Endothelial cell of umbilical vein (primary cell): ENCODE results near the gene TLE1. TPM values are rescaled to one million over a fixed set of nuclear protein-coding genes. Genes with fewer than 3 reads are reported as not detected.

Experiments
- BruUV-seq: library from RNA; stranded (reverse); fragments of 400-500 nt; replicated peaks from 2 replicates; lab custom pipeline; 2021; lab: Mats Ljungman, UMichigan
- CTCF ChIA-PET: fragments of 300-600, 350-600 bp; sonication (Branson Sonifier 250); formaldehyde crosslinking; loops from one replicate; lab custom pipeline; 2021; ENCODE audit warnings: antibody characterized with exemption, inconsistent platforms; lab: Charles Lee
- POLR2A ChIA-PET: fragments of 300-600, 350-600 bp; sonication (Branson Sonifier 250); formaldehyde crosslinking; loops from one replicate; lab custom pipeline; 2021; ENCODE audit warnings: antibody characterized with exemption, inconsistent platforms; lab: Charles Lee
- DNase-seq: peaks from one replicate; pipeline ENCODE4 v3.0.0-alpha.2; 2011; ENCODE audit warnings: low read depth, low spot score
- FAIRE-seq: peaks from 2 replicates; lab custom pipeline; 2011; peaks lifted over from hg19 to GRCh38; lab: Jason Lieb, UNC
- H2AFZ ChIP-seq: 2 replicates; pipeline ENCODE4 v1.6.0; 2012; ENCODE audit warnings: low read depth, low read length, control low read depth, inconsistent platforms
- H3K27ac ChIP-seq: 2 replicates; pipeline ENCODE4 v1.5.1; 2011; ENCODE audit warnings: low read depth, mild to moderate bottlenecking, control low read depth, low read length, moderate library complexity; ENCODE audit not compliant: insufficient read depth
- H3K27me3 ChIP-seq, 2 experiments: 2 replicates each; pipeline versions ENCODE4 v1.6.0 to v1.6.1; 2011; ENCODE audit warnings: low read length in 2 of 2, mixed read lengths in 1 of 2; ENCODE audit not compliant: control insufficient read depth in 2 of 2, insufficient read depth in 2 of 2
- H3K36me3 ChIP-seq, 2 experiments: 2 replicates in 1 of 2; 3 replicates in 1 of 2; pipeline ENCODE4 v1.5.1; 2011; ENCODE audit warnings: low read length in 2 of 2, mild to moderate bottlenecking in 1 of 2, moderate library complexity in 1 of 2; ENCODE audit not compliant: control insufficient read depth in 2 of 2, insufficient read depth in 2 of 2; ENCODE audit errors: extremely low read depth in 1 of 2
- H3K4me1 ChIP-seq: 3 replicates; pipeline ENCODE4 v1.5.1; 2011; ENCODE audit warnings: mild to moderate bottlenecking, low read length; ENCODE audit not compliant: control insufficient read depth, insufficient read depth; ENCODE audit errors: extremely low read depth
- H3K4me2 ChIP-seq: 2 replicates; pipeline ENCODE4 v1.6.1; 2011; ENCODE audit warnings: low read length, control low read depth, mixed read lengths; ENCODE audit not compliant: insufficient read depth
- H3K4me3 ChIP-seq, 3 experiments: fragments of 200-600 bp in 1 of 3; sonication (generic), shearing (Covaris generic) in 1 of 3; replicated peaks in 1 of 3; 2 replicates each; pipeline ENCODE4 v1.5.1; 2011 to 2016; ENCODE audit warnings: control low read depth in 3 of 3, low read length in 3 of 3, mild to moderate bottlenecking in 2 of 3, inconsistent platforms in 1 of 3, low read depth in 1 of 3, moderate library complexity in 1 of 3; ENCODE audit not compliant: insufficient read depth in 1 of 3
- H3K79me2 ChIP-seq: 2 replicates; pipeline ENCODE4 v1.6.0; 2012; ENCODE audit warnings: low read length, inconsistent platforms; ENCODE audit not compliant: control insufficient read depth, insufficient read depth
- H3K9ac ChIP-seq: replicated peaks from 2 replicates; pipeline ENCODE3; 2011; ENCODE audit warnings: low read length, control low read depth; ENCODE audit not compliant: insufficient read depth; ENCODE audit errors: extremely low read depth
- H3K9me1 ChIP-seq: replicated peaks from 3 replicates; pipeline ENCODE4 v1.6.0; 2011; ENCODE audit warnings: mild to moderate bottlenecking, low read length; ENCODE audit not compliant: control insufficient read depth, insufficient read depth; ENCODE audit errors: extremely low read depth
- H3K9me3 ChIP-seq: replicated peaks from 2 replicates; pipeline ENCODE4 v1.5.1; 2012; ENCODE audit warnings: low read length, inconsistent platforms; ENCODE audit not compliant: control insufficient read depth, insufficient read depth
- H4K20me1 ChIP-seq: replicated peaks from 2 replicates; pipeline ENCODE3; 2011; ENCODE audit warnings: mild to moderate bottlenecking, low read length; ENCODE audit not compliant: control insufficient read depth, insufficient read depth; ENCODE audit errors: extremely low read depth
- CTCF ChIP-seq, 2 donors: IDR thresholded peaks; 1 replicate in 1 of 2; 2 replicates in 1 of 2; pipeline ENCODE4 v1.5.1; 2011; ENCODE audit warnings: low read length in 2 of 2, mild to moderate bottlenecking in 2 of 2, moderate library complexity in 2 of 2, control low read depth in 1 of 2, inconsistent platforms in 1 of 2, low read depth in 1 of 2; ENCODE audit not compliant: insufficient read depth in 1 of 2; ENCODE audit errors: extremely low read depth in 1 of 2
- EZH2 ChIP-seq: IDR thresholded peaks from 2 replicates; pipeline ENCODE4 v1.6.1; 2012; ENCODE audit warnings: borderline replicate concordance, low read depth, mild to moderate bottlenecking, moderate library complexity, low read length, inconsistent platforms; ENCODE audit not compliant: severe bottlenecking
- FOS ChIP-seq: IDR thresholded peaks from 2 replicates; pipeline ENCODE4 v1.6.1; 2011; ENCODE audit warnings: mild to moderate bottlenecking, low read length, moderate library complexity, borderline replicate concordance; ENCODE audit not compliant: insufficient read depth
- GATA2 ChIP-seq: IDR thresholded peaks from 2 replicates; pipeline ENCODE4 v1.7.0; 2011; ENCODE audit warnings: low read depth, mild to moderate bottlenecking, moderate library complexity, mixed read lengths, low read length; ENCODE audit not compliant: insufficient read length, insufficient read depth
- JUN ChIP-seq: IDR thresholded peaks from 2 replicates; pipeline ENCODE4 v1.6.1; 2011; ENCODE audit warnings: borderline replicate concordance, low read depth; ENCODE audit not compliant: insufficient read length, insufficient read depth
- MAX ChIP-seq: IDR thresholded peaks from 2 replicates; pipeline ENCODE4 v1.6.1; 2011; ENCODE audit not compliant: insufficient read depth, insufficient read length
- MYC ChIP-seq: IDR thresholded peaks from one replicate; pipeline ENCODE4 v1.6.1; 2011; ENCODE audit warnings: mild to moderate bottlenecking, low read depth, low read length
- POLR2A ChIP-seq: IDR thresholded peaks from 2 replicates; pipeline ENCODE4 v1.6.1; 2012; ENCODE audit warnings: low read depth, mild to moderate bottlenecking, control low read depth, low read length
- POLR2AphosphoS5 ChIP-seq: IDR thresholded peaks from 2 replicates; pipeline ENCODE4 v1.6.1; 2012; ENCODE audit warnings: low read depth, mild to moderate bottlenecking, control low read depth, low read length, moderate library complexity; ENCODE audit not compliant: insufficient read depth
- dilution Hi-C: fragments of 300-500 bp; cut with MboI; formaldehyde crosslinking; loops from one replicate; pipeline ENCODE4 v1.15.0; 2019; ENCODE audit warnings: low sequenced_read_pairs; ENCODE audit not compliant: extremely low pct_ligation_motif_present
- intact Hi-C: fragments of 100-400 bp; cut with micrococcal nuclease; formaldehyde crosslinking; loops from one replicate; pipeline ENCODE4 v1.10.0; 2022
- polyA plus RNA-seq, 4 experiments: library from polyadenylated mRNA; depleted of rRNA in 3 of 4; stranded (reverse) in 3 of 4; unstranded in 1 of 4; fragments of >200 nt; gene quantifications; 2 replicates each; pipeline versions ENCODE4 v1.2.1 to v1.2.3, GENCODE V29; 2011 to 2012; ENCODE audit warnings: missing spikeins in 1 of 4
- total RNA-seq: library from RNA; stranded (reverse); gene quantifications from 2 replicates; pipeline ENCODE4 v1.2.3, GENCODE V29; 2021

Gene TLE1
- total and polyA plus RNA-seq, 2 donors (not counting 3 experiments of a cell fraction or from before 2014, with no cell fraction given) = 55.0 to 58.2 TPM

- DNase-seq = no peak
- no peak overlapping the region for H3K4me3 ChIP-seq
- ChIA-PET CTCF (no interaction called here), POLR2A (no interaction called here)
- dilution Hi-C loops (no loop called here), intact Hi-C loops (no loop called here)
- no peak overlapping the region for H3K27ac ChIP-seq
- H3K4me1 ChIP-seq = peaks cover 15% of the 10 kb centered on the region
- TF ChIP-seq GATA2 (no peak), MYC (no peak), MAX (no peak), POLR2A (no peak), JUN (no peak), FOS (no peak), EZH2 (no peak), POLR2AphosphoS5 (no peak), CTCF (IDR thresholded peaks at IDR 0.05; ENCODE audit: extremely low read depth in 1 of 2, insufficient read depth in 1 of 2, low read depth in 1 of 2, low read length in 2 of 2) (no peak)
- no peaks in the 10 kb centered on the region for H3K27me3 ChIP-seq
- no peak overlapping the region for H2AFZ ChIP-seq
- no peaks in the 10 kb centered on the region for H3K9me3 ChIP-seq
- no peak for FAIRE-seq
- H3K79me2 ChIP-seq = no peaks in the 10 kb centered on the region
- BruUV-seq = no TSS peak
- H3K36me3 ChIP-seq = no peaks in the 10 kb centered on the region
- no peaks in the 10 kb centered on the region for H4K20me1 ChIP-seq
- H3K9ac ChIP-seq = no peak overlapping the region
- H3K9me1 ChIP-seq = no peaks in the 10 kb centered on the region
- H3K4me2 ChIP-seq = no peak overlapping the region
Measured at GRCh38 chr9:81556923-81557322, 132.4 kb downstream of the TLE1 start.
